Testis (tissue), 2 donors: ENCODE measurements around the gene MCC.

ENCODE experiments used
- CTCF ChIP-seq, 3 experiments: fragments of 450-650 bp in 2 of 3; fragments of 200-600 bp in 1 of 3; sonication (generic) in 1 of 3; IDR thresholded peaks; one replicate each; pipeline ENCODE4 v1.5.1; 2016 to 2019; ENCODE audit warnings: antibody characterized with exemption in 3 of 3, mild to moderate bottlenecking in 2 of 3, moderate library complexity in 1 of 3
- POLR2A ChIP-seq: fragments of 450-650 bp; IDR thresholded peaks from one replicate; pipeline ENCODE4 v1.6.1; 2017; ENCODE audit warnings: antibody characterized with exemption, mild to moderate bottlenecking, moderate library complexity

- no peak for TF ChIP-seq CTCF (IDR thresholded peaks at IDR 0.05)
- no peak for TF ChIP-seq POLR2A
These were observed 245.5 kb downstream of the MCC start for GRCh38 chr5:113242481-113243348.
